B cell (primary cell): ENCODE results near the gene TMEM129. TPM values are rescaled to one million over a fixed set of nuclear protein-coding genes. Genes with fewer than 3 reads are reported as not detected.
A peak's percentile ranks its signal among the peaks of the same experiment; 100 is the strongest.

Experiments
- ATAC-seq: fragments of 200-7000 bp; cut with Tn5 transposase; one replicate; pipeline ENCODE4 v1.10.0; 2021; ENCODE audit warnings: low read depth, mild to moderate bottlenecking, moderate number of reproducible peaks, moderate library complexity
- CTCF ChIA-PET: fragments of 350-600 bp; sonication (Branson Sonifier 250); formaldehyde crosslinking; loops from one replicate; lab custom pipeline; 2021; ENCODE audit warnings: antibody characterized with exemption, inconsistent platforms; lab: Charles Lee
- POLR2A ChIA-PET: fragments of 350-600 bp; sonication (Branson Sonifier 250); formaldehyde crosslinking; loops from one replicate; lab custom pipeline; 2021; ENCODE audit warnings: antibody characterized with exemption; lab: Charles Lee
- DNase-seq: peaks from one replicate; pipeline ENCODE4 v3.0.0; 2013
- H2AFZ ChIP-seq: 2 replicates; pipeline ENCODE4 v1.6.1; 2012; ENCODE audit warnings: mild to moderate bottlenecking, low read depth, low read length; ENCODE audit not compliant: insufficient read depth, poor library complexity, severe bottlenecking
- H3K27ac ChIP-seq, 2 donors: 1 replicate in 1 of 2; 2 replicates in 1 of 2; pipeline ENCODE4 v1.5.1; 2012 to 2013; ENCODE audit warnings: low read length in 2 of 2, mild to moderate bottlenecking in 2 of 2, moderate library complexity in 1 of 2
- H3K27me3 ChIP-seq, 4 experiments: fragments of 200-600 bp in 1 of 4; sonication (generic) in 1 of 4; replicated peaks in 1 of 4; 1 replicate in 2 of 4; 2 replicates in 2 of 4; pipeline versions ENCODE4 v1.6.1 to v1.7.0; 2013 to 2016; ENCODE audit warnings: low read length in 3 of 4, mild to moderate bottlenecking in 2 of 4, mixed read lengths in 1 of 4, moderate library complexity in 1 of 4; ENCODE audit not compliant: insufficient read depth in 4 of 4, control insufficient read depth in 3 of 4; ENCODE audit errors: control extremely low read depth in 1 of 4
- H3K36me3 ChIP-seq, 2 experiments: replicated peaks in 1 of 2; 1 replicate in 1 of 2; 2 replicates in 1 of 2; pipeline versions ENCODE4 v1.6.1 to v1.7.1; 2013; ENCODE audit warnings: low read length in 1 of 2; ENCODE audit not compliant: insufficient read depth in 2 of 2, control insufficient read depth in 1 of 2; ENCODE audit errors: control extremely low read depth in 1 of 2, extremely low read depth in 1 of 2
- H3K4me1 ChIP-seq, 2 donors: fragments of 200-600 bp in 1 of 2; sonication (generic) in 1 of 2; 1 replicate in 1 of 2; 2 replicates in 1 of 2; pipeline versions ENCODE4 v1.5.1 to v1.6.1; 2013 to 2017; ENCODE audit warnings: low read length in 2 of 2; ENCODE audit not compliant: control insufficient read depth in 2 of 2, insufficient read depth in 2 of 2
- H3K4me2 ChIP-seq: replicated peaks from 2 replicates; pipeline ENCODE3; 2012; ENCODE audit warnings: mild to moderate bottlenecking, low read depth, low read length; ENCODE audit not compliant: poor library complexity, severe bottlenecking
- H3K4me3 ChIP-seq, 5 experiments: fragments of 200-600 bp in 1 of 5; sonication (generic) in 1 of 5; 1 replicate in 3 of 5; 2 replicates in 2 of 5; pipeline versions ENCODE4 v1.5.1 to v1.7.0; 2011 to 2016; ENCODE audit warnings: low read length in 4 of 5, mild to moderate bottlenecking in 4 of 5, low read depth in 2 of 5, control low read depth in 1 of 5, moderate library complexity in 1 of 5; ENCODE audit not compliant: insufficient read depth in 1 of 5; ENCODE audit errors: control extremely low read depth in 1 of 5, extremely low read depth in 1 of 5
- H3K79me2 ChIP-seq: fragments of 200-600 bp; sonication (generic); one replicate; pipeline ENCODE4 v1.6.0; 2016; ENCODE audit warnings: low read length; ENCODE audit not compliant: control insufficient read depth, insufficient read depth
- H3K9ac ChIP-seq: fragments of 200-600 bp; sonication (generic); 2 replicates; pipeline ENCODE4 v1.6.1; 2017; ENCODE audit warnings: mild to moderate bottlenecking, low read length, moderate library complexity
- H3K9me3 ChIP-seq, 3 donors: one replicate each; pipeline versions ENCODE4 v1.6.1 to v1.7.1; 2013; ENCODE audit warnings: low read length in 2 of 3; ENCODE audit not compliant: control insufficient read depth in 2 of 3, insufficient read depth in 1 of 3; ENCODE audit errors: control extremely low read depth in 1 of 3
- H4K20me1 ChIP-seq: 2 replicates; pipeline ENCODE4 v1.6.0; 2012; ENCODE audit warnings: mild to moderate bottlenecking, low read length; ENCODE audit not compliant: insufficient read depth, control insufficient read depth, poor library complexity, severe bottlenecking
- H3K27ac Mint-ChIP-seq: one replicate; pipeline ENCODE4 v1.8.0; 2021; ENCODE audit warnings: mixed read lengths
- H3K27me3 Mint-ChIP-seq: one replicate; pipeline ENCODE4 v1.8.0; 2021; ENCODE audit warnings: mixed read lengths
- H3K4me1 Mint-ChIP-seq: one replicate; pipeline ENCODE4 v1.8.0; 2021; ENCODE audit warnings: mixed read lengths
- H3K4me3 Mint-ChIP-seq: one replicate; pipeline ENCODE4 v1.8.0; 2021; ENCODE audit warnings: mixed read lengths
- H3K9me3 Mint-ChIP-seq: one replicate; pipeline ENCODE4 v1.8.0; 2022; ENCODE audit warnings: mixed read lengths; ENCODE audit not compliant: insufficient read depth
- EZH2 ChIP-seq: IDR thresholded peaks from 2 replicates; pipeline ENCODE4 v1.6.1; 2012; ENCODE audit warnings: borderline replicate concordance, low read depth, mild to moderate bottlenecking, moderate library complexity, low read length; ENCODE audit not compliant: insufficient read depth, poor library complexity, severe bottlenecking
- WGBS: methylation state at CpG from one replicate; pipeline ENCODE4 v1.1.5; 2013; ENCODE audit warnings: missing lambda C conversion rate; ENCODE audit not compliant: insufficient coverage; 5-methylcytosine and 5-hydroxymethylcytosine counted together
- intact Hi-C: fragments of 100-400 bp; cut with micrococcal nuclease; formaldehyde crosslinking; loops from one replicate; pipeline ENCODE4 v1.10.0; 2022
- polyA plus RNA-seq: library from polyadenylated mRNA; depleted of rRNA; stranded (reverse); fragments of >200 nt; gene quantifications from 2 replicates; pipeline ENCODE4 v1.2.3, GENCODE V29; 2012
- total RNA-seq, 2 donors: library from RNA; stranded (reverse); fragments of 120-200 nt in 1 of 2; gene quantifications; 1 replicate in 1 of 2; 2 replicates in 1 of 2; pipeline versions ENCODE4 v1.2.3 to v1.2.4, GENCODE V29; 2013 to 2022
- TF ChIP-seq, protein P1 (sequence below): fragments of 200-600 bp; IDR thresholded peaks from one replicate; pipeline ENCODE4 v1.8.0; 2022; ENCODE audit warnings: antibody characterized with exemption, mild to moderate bottlenecking

Gene TMEM129
- total and polyA plus RNA-seq, 2 donors (not counting 1 experiment from before 2014, with no cell fraction given): 41.0 to 76.5 TPM

DNA sequence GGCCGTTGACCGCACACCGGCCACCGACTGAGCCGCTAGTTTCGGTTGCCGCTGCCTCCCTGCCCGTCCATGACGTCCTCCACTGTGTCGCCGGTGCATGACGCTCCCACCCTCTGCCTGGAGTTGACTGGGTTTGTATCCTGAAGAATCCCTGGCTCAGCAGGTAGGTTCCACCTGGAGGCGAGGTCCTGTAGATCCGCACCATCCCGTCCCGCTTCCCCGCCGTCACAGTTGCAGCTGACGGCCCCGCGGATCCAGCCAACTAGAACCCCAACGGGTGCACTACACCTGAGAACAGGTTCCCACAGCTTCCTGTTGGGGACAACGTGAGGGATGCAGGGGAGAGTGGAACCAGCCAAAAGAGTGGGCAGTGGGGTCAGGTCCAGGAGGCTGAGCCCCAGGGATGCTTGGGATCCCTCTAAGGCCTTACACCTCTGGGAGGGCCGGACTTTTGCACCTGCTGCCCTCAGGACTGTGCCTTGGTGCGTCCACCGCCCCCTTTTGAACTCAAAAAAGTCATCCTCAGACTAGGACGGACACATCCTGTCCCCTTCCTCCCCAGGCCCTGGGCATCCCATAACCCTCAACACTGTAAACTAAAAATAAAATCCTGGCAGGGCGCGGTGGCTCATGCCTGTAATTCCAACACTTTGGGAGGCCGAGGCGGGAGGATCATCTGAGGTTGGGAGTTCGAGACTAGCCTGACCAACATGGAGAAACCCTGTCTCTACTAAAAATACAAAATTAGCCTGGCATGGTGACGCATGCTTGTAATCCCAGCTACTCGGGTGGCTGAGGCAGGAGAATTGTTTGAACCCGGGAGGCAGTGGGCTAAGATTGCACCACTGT is 7.9 kb downstream of the TMEM129 start:
- CTCF ChIA-PET: interaction anchor here (1.9 to 6.1 kb wide), 4 partner anchors 8 to 20 kb away, joined by 8 to 75 read pairs (median 13); partner anchors contain the start of genes TACC3 and TMEM129
- Mint-ChIP-seq H3K27ac (peak overlapping the region; percentile 98), H3K9me3 (no peaks in the 10 kb centered on the region), H3K4me1 (peaks cover 70% of the 10 kb centered on the region), H3K4me3 (peak overlapping the region; percentile 91), H3K27me3 (no peaks in the 10 kb centered on the region)
- POLR2A ChIA-PET: interaction anchor here (0.7 to 3.8 kb wide), 3 partner anchors 9 to 64 kb away, joined by 3 to 61 read pairs (median 3); partner anchors contain the start of genes TACC3 and TMEM129
- Histone ChIP-seq H4K20me1 (peaks cover 53% of the 10 kb centered on the region), H3K27ac (peak overlapping the region; percentile 83 to 99), H3K79me2 (peaks cover 73% of the 10 kb centered on the region), H3K27me3 (no peaks in the 10 kb centered on the region), H3K4me1 (peaks cover 52 to 68% of the 10 kb centered on the region in 2 donors), H3K36me3 (peaks cover 0 to 16% of the 10 kb centered on the region in 2 experiments), H3K4me3 (peak overlapping the region; percentile 78 to 100 (median 96)), H2AFZ (peak overlapping the region; percentile 75), H3K9me3 (peaks cover 0 to 2% (median 0%) of the 10 kb centered on the region in 3 donors), H3K4me2 (peak overlapping the region; percentile 97), H3K9ac (peak overlapping the region; percentile 93)
- WGBS: 22% methylated on average over 35 of the region's 35 CpGs
- DNase-seq: no peak
- ATAC-seq: no peak
- intact Hi-C loops: loop anchor here (2.0 to 5.0 kb wide), 2 partner anchors 14 to 754 kb away; partner anchors contain the start of gene RNF4
- TF ChIP-seq, protein P1, sequence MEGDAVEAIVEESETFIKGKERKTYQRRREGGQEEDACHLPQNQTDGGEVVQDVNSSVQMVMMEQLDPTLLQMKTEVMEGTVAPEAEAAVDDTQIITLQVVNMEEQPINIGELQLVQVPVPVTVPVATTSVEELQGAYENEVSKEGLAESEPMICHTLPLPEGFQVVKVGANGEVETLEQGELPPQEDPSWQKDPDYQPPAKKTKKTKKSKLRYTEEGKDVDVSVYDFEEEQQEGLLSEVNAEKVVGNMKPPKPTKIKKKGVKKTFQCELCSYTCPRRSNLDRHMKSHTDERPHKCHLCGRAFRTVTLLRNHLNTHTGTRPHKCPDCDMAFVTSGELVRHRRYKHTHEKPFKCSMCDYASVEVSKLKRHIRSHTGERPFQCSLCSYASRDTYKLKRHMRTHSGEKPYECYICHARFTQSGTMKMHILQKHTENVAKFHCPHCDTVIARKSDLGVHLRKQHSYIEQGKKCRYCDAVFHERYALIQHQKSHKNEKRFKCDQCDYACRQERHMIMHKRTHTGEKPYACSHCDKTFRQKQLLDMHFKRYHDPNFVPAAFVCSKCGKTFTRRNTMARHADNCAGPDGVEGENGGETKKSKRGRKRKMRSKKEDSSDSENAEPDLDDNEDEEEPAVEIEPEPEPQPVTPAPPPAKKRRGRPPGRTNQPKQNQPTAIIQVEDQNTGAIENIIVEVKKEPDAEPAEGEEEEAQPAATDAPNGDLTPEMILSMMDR: no peak
- no peak for TF ChIP-seq EZH2
